Measurements from ENCODE around the gene EGR1.

EGR1 gene

DNA sequence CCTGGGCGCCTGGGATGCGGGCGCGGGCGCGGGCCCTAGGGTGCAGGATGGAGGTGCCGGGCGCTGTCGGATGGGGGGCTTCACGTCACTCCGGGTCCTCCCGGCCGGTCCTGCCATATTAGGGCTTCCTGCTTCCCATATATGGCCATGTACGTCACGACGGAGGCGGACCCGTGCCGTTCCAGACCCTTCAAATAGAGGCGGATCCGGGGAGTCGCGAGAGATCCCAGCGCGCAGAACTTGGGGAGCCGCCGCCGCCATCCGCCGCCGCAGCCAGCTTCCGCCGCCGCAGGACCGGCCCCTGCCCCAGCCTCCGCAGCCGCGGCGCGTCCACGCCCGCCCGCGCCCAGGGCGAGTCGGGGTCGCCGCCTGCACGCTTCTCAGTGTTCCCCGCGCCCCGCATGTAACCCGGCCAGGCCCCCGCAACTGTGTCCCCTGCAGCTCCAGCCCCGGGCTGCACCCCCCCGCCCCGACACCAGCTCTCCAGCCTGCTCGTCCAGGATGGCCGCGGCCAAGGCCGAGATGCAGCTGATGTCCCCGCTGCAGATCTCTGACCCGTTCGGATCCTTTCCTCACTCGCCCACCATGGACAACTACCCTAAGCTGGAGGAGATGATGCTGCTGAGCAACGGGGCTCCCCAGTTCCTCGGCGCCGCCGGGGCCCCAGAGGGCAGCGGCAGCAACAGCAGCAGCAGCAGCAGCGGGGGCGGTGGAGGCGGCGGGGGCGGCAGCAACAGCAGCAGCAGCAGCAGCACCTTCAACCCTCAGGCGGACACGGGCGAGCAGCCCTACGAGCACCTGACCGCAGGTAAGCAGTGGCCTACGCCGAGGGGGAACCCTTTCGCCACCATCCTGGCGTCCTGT lies at the start of gene EGR1:
TSS of gene EGR1 (plus strand) at position 219 of the 864 bp plus-strand sequence. CDS start at position 502, 283 bp downstream.
- DNase-seq, result peak; percentile 95

DNA sequence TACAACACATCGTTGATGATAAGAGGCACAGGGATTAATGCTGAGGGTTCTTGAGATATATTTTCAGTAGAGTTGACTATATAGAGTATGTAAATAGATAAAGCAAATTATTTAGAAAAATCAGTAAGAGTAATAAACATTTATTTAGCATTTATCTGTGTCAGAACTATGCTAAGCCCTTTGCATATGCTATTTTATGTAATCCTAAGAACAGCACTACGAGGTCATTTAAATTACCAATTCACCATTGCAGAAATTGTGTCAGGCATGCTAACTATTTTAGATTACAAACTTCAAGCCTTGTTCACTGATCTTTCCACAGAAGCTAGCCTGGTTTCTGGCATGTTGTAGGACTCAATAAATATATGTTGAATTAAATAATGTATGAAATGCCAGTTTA lies 46.8 kb upstream of the EGR1 start:
- DNase-seq, result no peak

- no peak for DNase-seq
Observed at GRCh38 chr5:138425079-138425478, 40.2 kb upstream of the EGR1 start.

GRCh38 chr5:138435943-138436342 lies 29.3 kb upstream of the EGR1 start:
- DNase-seq, result no peak

GRCh38 chr5:138438003-138438723 lies 27.1 kb upstream of the EGR1 start:
- no peak for DNase-seq

DNA sequence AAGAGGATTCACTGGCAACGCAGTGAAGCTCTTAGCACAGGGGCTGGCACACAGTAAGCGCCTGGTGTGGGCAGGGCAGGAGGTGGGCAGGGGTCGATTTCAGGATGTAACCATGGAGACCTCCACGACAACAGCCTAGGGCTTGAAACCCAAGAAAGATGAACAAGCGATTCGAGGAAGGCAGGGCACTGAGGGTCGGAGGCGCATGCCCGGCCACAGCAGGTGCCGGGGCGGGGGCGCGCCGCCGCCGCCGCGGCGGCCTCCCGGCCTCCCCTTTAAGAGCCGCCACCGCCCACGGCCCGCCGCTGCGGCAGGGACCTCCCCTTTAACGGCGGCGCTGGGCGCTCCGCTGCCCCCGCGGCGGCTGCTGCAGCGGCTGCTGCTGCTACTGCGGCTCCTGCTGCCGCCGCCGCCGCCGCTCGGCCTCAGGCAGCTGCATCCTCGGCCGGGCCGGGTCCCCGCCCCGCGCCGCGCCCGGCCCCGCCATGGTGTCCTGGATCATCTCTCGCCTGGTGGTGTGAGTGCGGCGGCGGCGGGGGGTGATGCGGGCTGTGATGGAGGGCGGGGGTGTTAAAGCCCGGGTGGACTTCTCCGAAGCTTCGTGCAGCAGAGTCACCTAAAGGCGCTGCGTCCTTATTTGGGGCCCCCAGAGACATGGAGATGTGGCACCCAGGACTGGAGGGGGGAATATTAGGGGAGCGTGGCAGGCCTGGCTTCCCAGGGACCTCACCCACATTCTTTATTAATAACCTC lies 26.4 kb upstream of the EGR1 start, which contains the start of gene REEP2:
TSS of gene REEP2 (plus strand) at position 334 of the 753 bp plus-strand sequence. CDS start at position 486, 152 bp downstream.
- peak; percentile 39 for DNase-seq

DNA sequence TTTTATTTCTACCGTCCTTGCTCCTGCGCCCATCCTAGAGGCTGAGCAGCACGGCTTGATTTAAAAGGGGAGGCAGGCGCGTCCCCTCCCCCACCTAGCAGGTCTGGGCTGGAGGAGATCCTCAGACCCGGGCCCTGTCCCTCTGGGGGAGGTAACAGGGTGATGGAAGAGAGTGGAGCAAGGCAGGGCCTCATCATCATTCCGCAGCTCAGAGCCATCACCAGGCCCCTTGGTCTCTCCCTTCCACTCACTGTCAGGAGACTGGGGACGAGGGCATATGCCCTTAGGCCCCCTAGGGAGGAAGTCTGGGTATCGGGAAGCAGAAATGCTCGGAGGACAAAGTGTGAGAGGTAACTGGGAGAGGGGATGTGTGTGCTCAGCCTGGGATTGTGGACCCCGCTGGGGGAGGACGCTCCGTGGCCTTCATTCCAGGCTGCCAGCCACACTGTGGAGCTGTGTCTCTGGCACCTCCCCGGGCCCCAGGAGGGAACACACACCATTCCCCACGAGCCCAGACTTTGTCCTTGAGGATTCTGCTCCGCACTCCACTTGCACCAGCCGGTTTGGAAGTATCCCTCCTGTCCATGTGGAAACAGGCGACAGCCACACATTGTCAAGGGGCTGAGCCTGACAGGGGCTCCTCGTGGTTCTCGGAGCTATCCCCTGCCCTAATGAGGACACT lies 25.7 kb upstream of the EGR1 start:
- no peak for DNase-seq

GRCh38 chr5:138440159-138441073 lies 24.9 kb upstream of the EGR1 start:
- no peak for DNase-seq

- no peak for DNase-seq
Observed at GRCh38 chr5:138441221-138441620, 24.1 kb upstream of the EGR1 start.

DNA sequence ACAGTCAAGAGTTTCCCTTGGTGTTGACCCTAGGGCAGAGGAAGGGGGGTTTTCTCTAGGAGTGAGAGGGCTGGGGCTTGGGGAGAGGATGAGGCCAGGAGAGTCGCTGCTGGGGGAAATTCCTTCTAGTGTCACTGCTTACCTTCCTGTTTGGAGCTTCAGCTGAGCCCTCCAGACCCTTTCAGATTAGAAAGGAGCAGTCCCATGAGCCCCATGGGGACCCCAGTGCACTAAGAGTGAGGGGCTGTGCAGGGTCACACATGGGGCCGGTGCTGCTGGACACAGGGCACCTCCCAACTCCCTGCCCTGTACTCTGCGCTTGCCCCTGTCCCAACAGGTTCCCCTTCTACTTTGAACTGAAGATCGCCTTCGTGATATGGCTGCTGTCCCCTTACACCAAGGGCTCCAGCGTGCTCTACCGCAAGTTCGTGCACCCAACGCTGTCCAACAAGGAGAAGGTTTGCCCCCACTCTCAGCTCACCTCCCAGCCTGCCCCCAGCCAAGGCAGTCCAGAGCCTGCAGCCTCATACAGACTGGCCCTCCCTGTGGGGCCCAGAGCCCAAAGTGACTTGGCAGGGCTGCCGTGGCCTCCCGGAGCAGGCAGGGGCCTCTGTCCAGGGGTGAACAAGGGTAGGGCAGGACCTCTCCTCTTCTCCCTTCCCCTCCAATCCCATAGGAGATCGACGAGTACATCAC lies 21.1 kb upstream of the EGR1 start:
- no peak for DNase-seq

DNA sequence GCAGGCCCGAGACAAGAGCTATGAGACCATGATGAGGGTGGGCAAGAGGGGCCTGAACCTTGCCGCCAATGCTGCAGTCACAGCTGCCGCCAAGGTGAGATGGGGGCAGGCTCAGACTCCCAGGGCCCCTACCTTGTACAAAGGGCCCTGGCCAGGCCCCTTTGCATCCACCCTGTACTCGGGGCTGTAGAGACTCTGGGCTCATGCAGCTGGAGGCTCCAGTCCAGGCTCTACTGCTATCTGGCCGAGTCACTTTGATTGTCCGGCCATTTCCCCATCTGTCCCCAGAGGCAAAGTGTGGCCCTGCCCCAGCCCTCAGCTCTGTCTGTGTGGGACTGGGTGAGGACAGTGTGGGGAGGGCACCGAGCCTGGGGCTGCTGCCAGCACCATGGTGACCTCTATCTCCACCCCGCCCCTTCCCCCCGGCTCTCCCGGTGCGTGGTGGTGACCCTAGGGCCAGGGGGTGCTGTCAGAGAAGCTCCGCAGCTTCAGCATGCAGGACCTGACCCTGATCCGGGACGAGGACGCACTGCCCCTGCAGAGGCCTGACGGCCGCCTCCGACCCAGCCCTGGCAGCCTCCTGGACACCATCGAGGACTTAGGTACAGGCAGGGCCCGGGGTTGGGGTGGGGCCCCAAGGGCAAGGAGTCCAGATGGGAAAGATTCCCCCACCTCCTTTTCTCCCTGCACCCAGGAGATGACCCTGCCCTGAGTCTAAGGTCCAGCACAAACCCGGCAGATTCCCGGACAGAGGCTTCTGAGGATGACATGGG lies 20.3 kb upstream of the EGR1 start:
- DNase-seq, result no peak

- DNase-seq, result no peak
Observed at GRCh38 chr5:138445547-138446271, 19.6 kb upstream of the EGR1 start.

DNA sequence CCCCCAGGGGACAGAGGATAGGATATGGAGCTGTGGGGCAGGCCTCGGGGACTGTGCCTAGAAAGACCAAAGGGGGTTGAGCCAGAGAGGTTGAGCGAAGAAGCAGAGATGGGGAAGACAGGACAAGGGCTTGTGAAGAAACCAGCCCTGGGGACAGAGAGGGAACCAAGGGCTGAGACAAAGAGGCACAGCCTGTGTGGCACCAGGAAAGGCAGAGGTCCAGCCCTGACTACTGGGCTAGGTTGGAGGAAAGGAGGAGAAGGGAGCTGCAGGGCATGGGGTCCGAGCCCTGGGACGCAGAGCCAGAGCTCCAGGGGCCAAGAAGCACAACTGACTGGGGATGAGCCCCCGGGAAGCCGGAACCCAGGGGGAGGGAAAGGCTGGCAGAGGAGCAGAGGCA lies 17.2 kb upstream of the EGR1 start:
- no peak for DNase-seq

- peak; percentile 69 for DNase-seq
Observed at GRCh38 chr5:138448481-138449398, 16.5 kb upstream of the EGR1 start.

DNA sequence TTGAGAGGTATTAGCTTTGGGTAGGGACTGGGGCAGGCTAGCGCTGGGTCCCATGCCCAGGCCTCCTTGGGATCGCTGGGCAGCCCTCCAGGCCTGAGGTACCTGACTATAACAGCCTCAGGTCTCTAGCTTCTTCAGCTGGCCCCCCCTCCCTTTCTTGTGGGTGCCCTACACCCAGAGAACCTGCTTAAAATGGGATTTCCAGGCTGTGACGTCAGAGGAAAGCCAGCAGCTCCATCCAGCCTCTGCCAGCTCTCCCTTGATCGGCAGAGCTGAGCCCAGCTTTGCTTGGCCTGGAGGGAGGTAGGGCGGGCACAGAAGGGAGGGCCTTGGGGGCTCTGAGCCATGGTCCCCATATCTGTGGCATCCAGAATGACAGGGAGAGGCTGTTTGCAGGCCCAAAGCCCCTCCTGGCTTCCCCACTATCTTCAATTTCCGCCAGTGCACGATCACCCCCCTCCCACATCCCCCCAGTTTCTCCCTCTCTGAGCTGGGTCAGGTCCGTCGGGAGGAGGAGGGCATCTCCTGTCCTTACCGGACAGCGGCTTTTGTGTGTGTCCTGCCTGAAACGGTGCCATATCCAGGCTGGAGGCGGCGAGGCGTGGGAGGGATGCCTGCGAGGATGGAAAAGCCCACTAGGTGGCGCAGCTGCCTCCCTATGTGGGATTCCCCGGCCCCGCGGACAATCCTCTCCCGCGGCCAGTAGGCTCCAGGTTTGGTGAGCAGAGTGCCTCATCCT lies 15.6 kb upstream of the EGR1 start:
- DNase-seq, result peak; percentile 72

- DNase-seq, result no peak
Observed at GRCh38 chr5:138450971-138451370, 14.3 kb upstream of the EGR1 start.

GRCh38 chr5:138452720-138453119 lies 12.6 kb upstream of the EGR1 start:
- no peak for DNase-seq

Data from fibroblast of skin of right quadriceps (primary cell).